Natural killer cell (primary cell): ENCODE measurements around the gene LHB. TPM values are rescaled to one million over a fixed set of nuclear protein-coding genes. Genes with fewer than 3 reads are reported as not detected.
A peak's percentile ranks its signal among the peaks of the same experiment; 100 is the strongest.

Source experiments
- ATAC-seq, 3 donors: fragments of 150-1000 bp in 2 of 3; fragments of 200-7000 bp in 1 of 3; cut with Tn5 transposase; 1 replicate in 1 of 3; 2 replicates in 2 of 3; pipeline ENCODE4 v1.10.0; 2021; ENCODE audit warnings: mild to moderate bottlenecking in 2 of 3, moderate library complexity in 2 of 3
- DNase-seq, 2 donors: peaks; one replicate each; pipeline versions ENCODE4 v3.0.0 to v3.0.0-alpha.2; 2013 to 2021; ENCODE audit warnings: mixed read lengths in 1 of 2
- H3K27ac ChIP-seq: one replicate; pipeline ENCODE4 v1.5.1; 2013; ENCODE audit warnings: mild to moderate bottlenecking, low read length
- H3K27me3 ChIP-seq: one replicate; pipeline ENCODE4 v1.6.1; 2013; ENCODE audit warnings: low read length; ENCODE audit not compliant: control insufficient read depth, insufficient read depth
- H3K36me3 ChIP-seq: one replicate; pipeline ENCODE4 v1.6.1; 2013; ENCODE audit warnings: low read length; ENCODE audit not compliant: control insufficient read depth, insufficient read depth
- H3K4me1 ChIP-seq: one replicate; pipeline ENCODE4 v1.6.1; 2013; ENCODE audit warnings: low read length; ENCODE audit not compliant: control insufficient read depth, insufficient read depth
- H3K4me3 ChIP-seq: one replicate; pipeline ENCODE4 v1.5.1; 2013; ENCODE audit warnings: low read length
- H3K9me3 ChIP-seq: one replicate; pipeline ENCODE4 v1.6.1; 2013; ENCODE audit warnings: low read length; ENCODE audit not compliant: control insufficient read depth, insufficient read depth
- H3K27ac Mint-ChIP-seq, 2 donors: one replicate each; pipeline ENCODE4 v1.8.0; 2022; ENCODE audit warnings: mild to moderate bottlenecking in 2 of 2, mixed read lengths in 2 of 2, moderate library complexity in 1 of 2
- H3K27me3 Mint-ChIP-seq, 2 donors: one replicate each; pipeline ENCODE4 v1.8.0; 2022; ENCODE audit warnings: low read depth in 2 of 2, mixed read lengths in 2 of 2
- H3K36me3 Mint-ChIP-seq: one replicate; pipeline ENCODE4 v1.8.0; 2022; ENCODE audit warnings: mixed read lengths
- H3K4me1 Mint-ChIP-seq, 2 donors: one replicate each; pipeline ENCODE4 v1.8.0; 2022; ENCODE audit warnings: mixed read lengths in 2 of 2
- H3K4me3 Mint-ChIP-seq: one replicate; pipeline ENCODE4 v1.8.0; 2022; ENCODE audit warnings: mild to moderate bottlenecking, moderate library complexity, mixed read lengths
- H3K9me3 Mint-ChIP-seq, 2 donors: one replicate each; pipeline ENCODE4 v1.8.0; 2022; ENCODE audit warnings: mixed read lengths in 2 of 2
- WGBS: methylation state at CpG from one replicate; pipeline ENCODE4 v1.1.7; 2013; ENCODE audit warnings: missing lambda C conversion rate; ENCODE audit not compliant: insufficient coverage; 5-methylcytosine and 5-hydroxymethylcytosine counted together
- intact Hi-C: fragments of 100-400 bp; cut with micrococcal nuclease; formaldehyde crosslinking; loops from one replicate; pipeline ENCODE4 v1.14.2; 2022
- total RNA-seq, 4 donors: library from RNA; stranded (reverse); fragments of 120-200 nt in 1 of 4; gene quantifications; one replicate each; pipeline versions ENCODE4 v1.2.3 to v1.2.4, GENCODE V29; 2013 to 2022
- TF ChIP-seq, protein P1 (sequence below): fragments of 200-600 bp; IDR thresholded peaks from one replicate; pipeline ENCODE4 v1.8.0; 2022; ENCODE audit warnings: antibody characterized with exemption

LHB gene
- total RNA-seq, 3 donors from 2014 or later (not counting 1 experiment from before 2014, with no cell fraction given) = 1.4 TPM; not detected in 2

DNA sequence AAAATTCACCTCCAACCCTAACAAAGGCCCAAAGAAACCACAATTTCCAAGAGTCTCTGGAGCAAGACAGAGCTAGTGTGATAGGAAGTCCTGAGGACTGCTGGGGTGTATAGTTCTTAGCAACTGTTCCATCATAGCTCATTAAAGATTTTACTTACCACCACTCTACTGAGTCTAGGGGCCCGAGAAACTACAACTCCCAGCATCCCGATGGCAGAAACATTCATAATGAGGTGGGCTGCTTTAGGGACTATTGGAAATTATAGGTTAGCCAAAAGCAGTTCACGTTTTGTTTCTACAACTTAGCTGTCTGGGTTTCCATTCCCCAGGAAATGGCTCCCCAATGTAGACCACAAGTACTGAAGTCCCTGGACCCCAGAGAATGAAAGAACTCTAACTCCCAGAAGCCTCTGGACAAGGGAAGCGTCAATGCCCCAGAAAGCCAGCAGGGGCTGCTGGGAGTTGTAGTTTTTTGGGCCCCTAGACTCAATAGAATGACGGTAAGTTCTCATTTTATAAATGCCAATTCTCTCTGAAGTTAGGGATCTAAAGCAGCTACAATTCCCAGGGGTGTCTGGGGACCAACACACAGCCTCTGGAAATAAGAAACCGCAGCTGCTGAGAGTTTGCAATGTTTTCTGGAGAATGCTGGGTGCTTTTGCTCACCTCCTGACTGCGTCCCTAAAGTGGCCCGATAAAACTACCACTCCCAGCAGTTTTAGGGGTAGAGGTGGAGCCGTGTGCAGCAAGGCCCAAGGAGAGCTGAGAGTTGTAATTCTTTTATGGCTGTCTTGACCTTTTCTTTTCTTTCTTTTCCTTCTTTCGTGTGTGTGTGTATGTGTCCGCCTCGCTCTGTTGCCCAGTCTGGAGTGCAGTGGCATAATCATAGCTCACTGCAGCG is 40.7 kb downstream of the LHB start:
- Histone ChIP-seq H3K36me3 (peaks cover 16% of the 10 kb centered on the region), H3K4me1 (no peaks in the 10 kb centered on the region)
- DNase-seq = peak in 1 of 2 donors; percentile 63

DNA sequence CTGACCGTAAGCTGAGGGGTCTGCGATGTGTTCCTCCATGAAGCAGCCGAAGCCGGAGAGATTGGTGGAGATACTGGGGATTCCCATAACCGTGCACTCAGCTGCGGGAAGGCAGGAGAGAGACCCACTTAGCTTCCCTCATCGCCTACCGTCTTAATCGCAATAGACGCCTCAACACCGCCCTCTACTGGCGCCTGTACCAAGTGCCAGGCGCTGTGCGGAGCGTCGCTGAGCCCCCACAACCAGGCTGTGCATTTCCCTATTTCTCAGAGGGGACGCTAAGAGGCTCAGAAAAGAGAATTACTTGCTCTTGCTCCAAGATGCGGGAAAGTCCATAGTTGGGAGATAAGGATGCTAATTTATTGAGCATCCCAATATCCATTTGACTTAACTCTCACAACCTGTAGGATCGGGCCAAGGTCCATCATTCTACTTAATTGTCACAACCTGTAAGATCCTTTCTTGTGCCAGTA is 45.9 kb downstream of the LHB start:
- H3K27ac Mint-ChIP-seq = no peak overlapping the region
- Histone ChIP-seq H3K27ac (no peak overlapping the region), H3K4me1 (peaks cover 27% of the 10 kb centered on the region), H3K27me3 (no peaks in the 10 kb centered on the region), H3K9me3 (no peaks in the 10 kb centered on the region), H3K36me3 (peaks cover 40% of the 10 kb centered on the region), H3K4me3 (no peak overlapping the region)
- H3K36me3 Mint-ChIP-seq = no peaks in the 10 kb centered on the region
- H3K27me3 Mint-ChIP-seq = no peaks in the 10 kb centered on the region
- no peaks in the 10 kb centered on the region for H3K9me3 Mint-ChIP-seq
- WGBS = 17% methylated on average over 18 of the region's 19 CpGs
- intact Hi-C loops = loop anchor here (1.0 kb wide), 1 partner anchor 183 kb away; no protein-coding TSS in a partner anchor
- H3K4me3 Mint-ChIP-seq = no peak overlapping the region
- peak; percentile 80 to 92 for DNase-seq
- H3K4me1 Mint-ChIP-seq = peaks cover 8 to 12% of the 10 kb centered on the region in 2 donors
- TF ChIP-seq, protein P1, sequence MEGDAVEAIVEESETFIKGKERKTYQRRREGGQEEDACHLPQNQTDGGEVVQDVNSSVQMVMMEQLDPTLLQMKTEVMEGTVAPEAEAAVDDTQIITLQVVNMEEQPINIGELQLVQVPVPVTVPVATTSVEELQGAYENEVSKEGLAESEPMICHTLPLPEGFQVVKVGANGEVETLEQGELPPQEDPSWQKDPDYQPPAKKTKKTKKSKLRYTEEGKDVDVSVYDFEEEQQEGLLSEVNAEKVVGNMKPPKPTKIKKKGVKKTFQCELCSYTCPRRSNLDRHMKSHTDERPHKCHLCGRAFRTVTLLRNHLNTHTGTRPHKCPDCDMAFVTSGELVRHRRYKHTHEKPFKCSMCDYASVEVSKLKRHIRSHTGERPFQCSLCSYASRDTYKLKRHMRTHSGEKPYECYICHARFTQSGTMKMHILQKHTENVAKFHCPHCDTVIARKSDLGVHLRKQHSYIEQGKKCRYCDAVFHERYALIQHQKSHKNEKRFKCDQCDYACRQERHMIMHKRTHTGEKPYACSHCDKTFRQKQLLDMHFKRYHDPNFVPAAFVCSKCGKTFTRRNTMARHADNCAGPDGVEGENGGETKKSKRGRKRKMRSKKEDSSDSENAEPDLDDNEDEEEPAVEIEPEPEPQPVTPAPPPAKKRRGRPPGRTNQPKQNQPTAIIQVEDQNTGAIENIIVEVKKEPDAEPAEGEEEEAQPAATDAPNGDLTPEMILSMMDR = peak; percentile 83
- peak; percentile 85 to 94 (median 91) for ATAC-seq

More for the DNA sequence above, 40.7 kb downstream of the LHB start:
- H3K9me3 Mint-ChIP-seq = no peaks in the 10 kb centered on the region
- no peaks in the 10 kb centered on the region for H3K4me1 Mint-ChIP-seq
- no peak overlapping the region for H3K27ac Mint-ChIP-seq
- H3K4me3 Mint-ChIP-seq = no peak overlapping the region
- ATAC-seq = peak in 2 of 3 donors; percentile 80 to 87
- H3K36me3 Mint-ChIP-seq = no peaks in the 10 kb centered on the region
- WGBS = 91% methylated on average over 8 of the region's 13 CpGs
- intact Hi-C loops = no loop called here
- H3K27ac ChIP-seq = no peak overlapping the region
- no peaks in the 10 kb centered on the region for H3K9me3 ChIP-seq
- no peaks in the 10 kb centered on the region for H3K27me3 Mint-ChIP-seq
- no peaks in the 10 kb centered on the region for H3K27me3 ChIP-seq
- TF ChIP-seq, protein P1 = no peak
- no peak overlapping the region for H3K4me3 ChIP-seq

DNA sequence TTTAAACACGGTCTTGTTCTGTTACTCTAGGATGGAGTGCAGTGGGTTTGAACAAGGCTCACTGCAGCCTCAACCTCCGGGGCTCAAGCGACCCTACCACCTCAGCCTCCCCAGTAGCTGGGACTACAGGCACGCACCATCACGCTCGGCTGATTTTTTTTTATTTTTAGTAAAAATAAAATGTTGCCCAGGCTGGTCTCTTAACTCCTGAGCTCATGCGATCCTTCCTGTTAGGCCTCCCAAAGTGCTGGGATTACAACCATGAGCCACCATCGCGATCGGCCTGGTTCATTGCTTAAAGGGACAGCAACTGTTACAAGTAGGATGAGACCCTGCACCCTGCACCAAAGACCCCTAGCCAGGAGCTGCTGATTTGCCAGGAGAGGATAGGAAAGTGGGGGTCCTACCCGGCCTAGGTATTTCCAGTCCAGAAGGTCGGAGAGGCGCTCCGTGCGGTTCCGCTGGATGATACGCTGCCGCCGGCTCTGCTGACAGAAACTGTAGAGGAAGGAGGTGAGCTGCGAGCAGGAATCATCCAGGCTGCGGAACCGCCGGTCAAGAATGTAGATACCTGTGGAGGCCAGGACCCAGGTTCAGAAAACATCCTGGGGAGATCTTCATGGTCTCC is 46.6 kb downstream of the LHB start:
- no peak for ATAC-seq

More for the DNA sequence above, 46.6 kb downstream of the LHB start:
- 96% methylated on average over 23 of the region's 23 CpGs for WGBS
- Histone ChIP-seq H3K36me3 (peaks cover 40% of the 10 kb centered on the region), H3K4me1 (peaks cover 29% of the 10 kb centered on the region), H3K27ac (no peak overlapping the region), H3K4me3 (no peak overlapping the region), H3K9me3 (no peaks in the 10 kb centered on the region), H3K27me3 (no peaks in the 10 kb centered on the region)
- no peak for DNase-seq
- H3K9me3 Mint-ChIP-seq = no peaks in the 10 kb centered on the region
- H3K27me3 Mint-ChIP-seq = no peaks in the 10 kb centered on the region
- peaks cover 15 to 19% of the 10 kb centered on the region in 2 donors for H3K4me1 Mint-ChIP-seq
- no peak overlapping the region for H3K4me3 Mint-ChIP-seq
- no peak overlapping the region for H3K27ac Mint-ChIP-seq
- H3K36me3 Mint-ChIP-seq = no peaks in the 10 kb centered on the region
- intact Hi-C loops = no loop called here
- TF ChIP-seq, protein P1 = no peak
